Progenitor cell of endocrine pancreas (in vitro differentiated cells): ENCODE data around the gene TBX6. TPM values are rescaled to one million over a fixed set of nuclear protein-coding genes. Genes with fewer than 3 reads are reported as not detected.

Experiments used
- DNase-seq: peaks from one replicate; pipeline ENCODE4 v3.0.0; 2021; ENCODE audit warnings: low spot score; ENCODE audit not compliant: unreplicated experiment
- H3K27ac Mint-ChIP-seq: 2 replicates; pipeline ENCODE4 v1.8.0; 2021; ENCODE audit warnings: mild to moderate bottlenecking, moderate library complexity, mixed read lengths
- H3K27me3 Mint-ChIP-seq: 2 replicates; pipeline ENCODE4 v1.8.0; 2021; ENCODE audit warnings: mixed read lengths
- H3K36me3 Mint-ChIP-seq: 2 replicates; pipeline ENCODE4 v1.8.0; 2022; ENCODE audit warnings: mixed read lengths; ENCODE audit not compliant: insufficient read depth
- H3K4me1 Mint-ChIP-seq: 2 replicates; pipeline ENCODE4 v1.8.0; 2021; ENCODE audit warnings: low read depth, mixed read lengths
- H3K4me3 Mint-ChIP-seq: 2 replicates; pipeline ENCODE4 v1.8.0; 2021; ENCODE audit warnings: low read depth, mild to moderate bottlenecking, moderate library complexity, mixed read lengths
- H3K9me3 Mint-ChIP-seq: 2 replicates; pipeline ENCODE4 v1.8.0; 2021; ENCODE audit warnings: low read depth, mixed read lengths
- total RNA-seq: library from RNA; stranded (reverse); gene quantifications from 2 replicates; pipeline ENCODE4 v1.2.1, GENCODE V29; 2021
- TF ChIP-seq, protein P1 (sequence below): fragments of 200-600 bp; sonication (generic); IDR thresholded peaks from one replicate; pipeline ENCODE4 v1.5.0; 2021; ENCODE audit warnings: antibody characterized with exemption, mild to moderate bottlenecking; ENCODE audit not compliant: unreplicated experiment

TBX6 gene
- total RNA-seq, 1 donor from 2014 or later, result 3.5 TPM

DNA sequence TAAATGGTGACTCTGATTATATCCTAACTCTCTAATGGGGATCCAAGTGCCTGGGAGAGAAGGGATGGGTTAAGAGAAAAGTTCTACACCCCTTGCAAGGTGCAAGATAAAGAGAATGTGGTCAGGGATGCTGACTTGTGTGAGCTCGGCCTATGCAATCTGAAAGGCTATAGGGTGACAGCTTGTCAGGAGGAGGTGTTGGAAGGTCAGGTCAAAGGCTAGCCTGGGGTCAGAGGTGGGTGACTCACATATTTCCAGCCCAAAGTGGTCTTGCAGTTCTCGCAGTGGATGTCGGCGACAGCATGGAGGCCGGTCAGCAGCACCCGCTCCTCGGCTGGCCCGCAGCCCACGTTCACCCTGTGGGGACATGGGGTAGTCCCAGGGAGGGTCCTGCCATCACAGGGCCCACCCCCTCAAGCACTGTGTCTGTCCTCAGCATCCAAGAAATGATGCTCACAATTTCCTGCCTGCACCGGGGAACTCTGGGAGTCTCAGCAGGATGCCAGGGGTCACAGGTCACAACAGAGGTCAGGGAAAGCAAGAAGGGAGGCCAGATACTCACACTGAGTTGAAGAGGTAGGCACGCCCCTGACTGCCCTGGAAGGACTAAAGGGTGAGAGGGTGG, 2.9 kb upstream of the TBX6 start:
- peaks cover 13% of the 10 kb centered on the region for H3K9me3 Mint-ChIP-seq
- H3K27me3 Mint-ChIP-seq, result no peaks in the 10 kb centered on the region
- no peak for DNase-seq
- peak overlapping the region; percentile 20 for H3K27ac Mint-ChIP-seq
- H3K4me3 Mint-ChIP-seq, result peak overlapping the region; percentile 77
- TF ChIP-seq, protein P1, sequence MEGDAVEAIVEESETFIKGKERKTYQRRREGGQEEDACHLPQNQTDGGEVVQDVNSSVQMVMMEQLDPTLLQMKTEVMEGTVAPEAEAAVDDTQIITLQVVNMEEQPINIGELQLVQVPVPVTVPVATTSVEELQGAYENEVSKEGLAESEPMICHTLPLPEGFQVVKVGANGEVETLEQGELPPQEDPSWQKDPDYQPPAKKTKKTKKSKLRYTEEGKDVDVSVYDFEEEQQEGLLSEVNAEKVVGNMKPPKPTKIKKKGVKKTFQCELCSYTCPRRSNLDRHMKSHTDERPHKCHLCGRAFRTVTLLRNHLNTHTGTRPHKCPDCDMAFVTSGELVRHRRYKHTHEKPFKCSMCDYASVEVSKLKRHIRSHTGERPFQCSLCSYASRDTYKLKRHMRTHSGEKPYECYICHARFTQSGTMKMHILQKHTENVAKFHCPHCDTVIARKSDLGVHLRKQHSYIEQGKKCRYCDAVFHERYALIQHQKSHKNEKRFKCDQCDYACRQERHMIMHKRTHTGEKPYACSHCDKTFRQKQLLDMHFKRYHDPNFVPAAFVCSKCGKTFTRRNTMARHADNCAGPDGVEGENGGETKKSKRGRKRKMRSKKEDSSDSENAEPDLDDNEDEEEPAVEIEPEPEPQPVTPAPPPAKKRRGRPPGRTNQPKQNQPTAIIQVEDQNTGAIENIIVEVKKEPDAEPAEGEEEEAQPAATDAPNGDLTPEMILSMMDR, result no peak
- H3K4me1 Mint-ChIP-seq, result peaks cover 20% of the 10 kb centered on the region
- peaks cover 16% of the 10 kb centered on the region for H3K36me3 Mint-ChIP-seq

DNA sequence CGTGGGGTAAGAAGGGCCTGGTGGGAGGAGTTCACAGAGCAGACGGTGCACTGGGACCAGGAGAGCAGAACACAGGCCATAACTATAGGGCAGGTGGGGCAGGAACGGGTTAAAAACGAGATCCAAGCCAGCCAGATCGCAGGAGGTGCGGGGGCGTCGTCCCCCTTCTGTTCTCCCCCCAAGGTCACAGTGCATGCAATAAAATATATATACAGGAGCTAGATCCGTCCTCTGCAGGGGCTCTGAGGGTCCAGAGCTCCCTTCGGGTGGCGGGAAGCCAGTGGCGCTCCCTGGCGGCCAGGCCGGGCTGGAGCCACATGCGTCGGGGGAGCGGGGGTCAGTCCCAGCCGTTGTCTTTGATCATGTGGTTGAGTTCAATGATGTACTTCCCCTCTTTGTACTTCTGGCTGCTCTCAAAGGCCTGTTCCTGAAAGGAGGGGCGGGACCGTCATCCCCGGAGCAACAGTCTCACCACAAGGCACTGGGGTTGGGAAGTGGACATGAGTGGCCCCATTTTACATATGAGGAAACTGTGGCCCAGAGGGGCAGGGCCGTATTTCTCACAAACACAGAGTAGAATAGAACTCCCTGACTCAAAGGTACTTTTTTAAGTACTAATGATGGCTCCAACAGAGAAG, 768 bp upstream of the TBX6 start:
- H3K4me1 Mint-ChIP-seq, result peaks cover 20% of the 10 kb centered on the region
- TF ChIP-seq, protein P1, result peak; percentile 62
- H3K4me3 Mint-ChIP-seq, result peak overlapping the region; percentile 77
- no peak for DNase-seq
- H3K9me3 Mint-ChIP-seq, result peaks cover 5% of the 10 kb centered on the region
- H3K27me3 Mint-ChIP-seq, result no peaks in the 10 kb centered on the region
- peaks cover 12% of the 10 kb centered on the region for H3K36me3 Mint-ChIP-seq
- H3K27ac Mint-ChIP-seq, result peak overlapping the region; percentile 58

DNA sequence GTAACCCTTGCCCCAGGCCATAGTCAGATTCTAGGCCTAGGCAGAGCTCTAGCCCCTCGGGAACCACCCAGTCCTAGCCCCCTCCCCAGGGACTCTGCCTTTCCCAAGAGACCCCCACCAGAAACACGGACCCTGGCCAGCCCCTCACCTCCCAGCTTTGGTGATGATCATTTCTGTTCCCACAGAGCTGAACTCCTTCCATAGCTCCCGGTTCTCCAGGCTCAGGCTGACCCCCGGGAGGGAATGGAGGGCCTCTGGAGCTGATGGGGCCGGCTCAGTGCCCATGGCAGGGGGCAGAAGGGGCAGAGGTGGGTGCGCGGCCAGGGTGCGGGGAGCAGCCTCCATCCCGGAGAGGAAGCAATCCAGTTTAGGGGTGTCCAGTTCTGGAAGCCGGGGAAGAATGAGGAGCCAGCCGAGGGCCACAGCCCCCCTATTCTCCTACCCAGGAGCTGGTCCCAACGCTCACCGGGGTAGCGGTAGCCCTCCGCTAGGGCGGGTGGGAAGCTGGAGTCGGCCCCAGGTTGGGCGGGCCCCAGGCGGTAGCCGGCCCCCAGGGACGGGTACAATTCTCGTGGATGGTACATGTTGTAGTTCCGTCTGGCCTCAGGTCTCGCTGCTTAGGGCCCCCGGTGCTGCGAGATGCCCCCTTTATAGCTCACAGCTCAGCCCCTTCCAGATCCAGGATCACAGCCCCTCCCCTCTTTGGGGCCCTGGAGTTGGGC, 953 bp downstream of the TBX6 start:
- no peaks in the 10 kb centered on the region for H3K27me3 Mint-ChIP-seq
- H3K27ac Mint-ChIP-seq, result peak overlapping the region; percentile 49
- no peak for DNase-seq

DNA sequence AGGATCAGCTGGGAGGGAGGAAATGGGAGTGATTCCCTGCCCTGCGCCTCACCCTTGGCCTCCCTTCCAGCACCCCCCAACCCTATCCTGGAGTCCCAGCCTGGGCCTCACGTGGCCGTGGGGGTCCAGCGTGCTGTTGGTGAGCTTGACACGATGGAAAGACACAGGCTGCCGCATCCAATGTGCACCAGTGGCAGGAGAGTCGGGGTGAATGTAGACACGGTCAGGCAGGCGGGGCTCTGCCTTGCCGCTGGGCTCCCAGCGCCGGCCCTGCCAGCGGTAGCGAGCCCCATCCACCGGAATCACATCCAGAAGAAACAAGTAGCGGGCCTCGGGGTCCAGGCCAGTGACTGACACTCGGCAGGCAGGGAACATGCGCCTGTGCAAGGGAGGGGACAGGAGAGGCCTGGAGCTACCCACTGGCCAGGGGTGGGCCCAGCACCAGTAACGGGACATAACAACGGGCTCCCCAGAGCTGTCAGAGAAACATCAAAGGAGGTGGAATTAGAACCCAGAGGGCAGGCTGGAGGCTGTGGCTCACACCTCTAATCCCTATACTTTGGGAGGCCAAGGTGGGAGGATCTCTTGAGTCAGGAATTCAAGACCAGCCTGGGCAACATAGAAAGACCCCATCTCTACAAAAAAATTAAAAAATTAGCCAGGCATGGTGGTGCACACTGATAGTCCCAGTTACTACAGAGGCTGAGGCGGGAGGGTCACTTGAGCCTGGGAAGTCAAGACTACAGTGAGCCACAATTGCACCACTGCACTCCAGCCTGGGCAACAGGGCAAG, 2.7 kb downstream of the TBX6 start:
- DNase-seq, result no peak
- peaks cover 11% of the 10 kb centered on the region for H3K4me1 Mint-ChIP-seq
- H3K27me3 Mint-ChIP-seq, result no peaks in the 10 kb centered on the region
- TF ChIP-seq, protein P1, result no peak
- H3K27ac Mint-ChIP-seq, result peak overlapping the region; percentile 67
- peaks cover 10% of the 10 kb centered on the region for H3K36me3 Mint-ChIP-seq
- H3K9me3 Mint-ChIP-seq, result no peaks in the 10 kb centered on the region
- H3K4me3 Mint-ChIP-seq, result no peak overlapping the region

More for the DNA sequence above, 953 bp downstream of the TBX6 start:
- H3K9me3 Mint-ChIP-seq, result no peaks in the 10 kb centered on the region
- H3K36me3 Mint-ChIP-seq, result peaks cover 10% of the 10 kb centered on the region
- peak overlapping the region; percentile 46 for H3K4me3 Mint-ChIP-seq
- TF ChIP-seq, protein P1, result no peak
- H3K4me1 Mint-ChIP-seq, result peaks cover 20% of the 10 kb centered on the region
